VCaP (cell line): ENCODE data around the gene TMEM135.
"Not testable (repeated sequence)": the region's sequence is repeated elsewhere in the genome, so short reads cannot be mapped to it uniquely, and the experiment has no call there.

ENCODE experiments used
- H3K27ac ChIP-seq: fragments of 450-650 bp; 2 replicates; pipeline ENCODE4 v1.5.1; 2017
- CTCF ChIP-seq: fragments of 450-650 bp; conservative IDR thresholded peaks from 2 replicates; pipeline ENCODE4 v1.5.1; 2017; ENCODE audit warnings: mild to moderate bottlenecking, moderate library complexity

TMEM135 gene

GRCh38 chr11:87280143-87280542 is 242.4 kb downstream of the TMEM135 start:
- H3K27ac ChIP-seq = no peak overlapping the region
- no peak for TF ChIP-seq CTCF

DNA sequence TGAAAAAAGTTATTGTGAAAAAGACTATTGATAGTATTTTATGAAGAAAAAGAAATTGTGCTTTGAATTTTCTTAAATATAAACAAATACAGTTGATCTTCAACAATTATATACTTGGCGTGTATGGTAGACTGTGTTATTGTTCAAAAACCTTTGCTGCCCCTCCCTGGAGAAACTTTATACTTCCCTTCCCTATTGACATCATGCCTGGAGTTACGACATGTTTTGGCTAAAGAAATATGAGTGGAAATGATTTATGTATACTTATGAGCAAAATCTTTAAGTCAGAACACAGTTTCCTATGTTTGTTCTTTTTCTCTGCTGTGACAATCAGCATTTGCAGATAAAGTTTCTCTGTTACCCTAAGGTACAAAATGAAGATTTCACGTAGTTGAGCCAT is 243.8 kb downstream of the TMEM135 start:
- TF ChIP-seq CTCF = peak; percentile 40
- no peak overlapping the region for H3K27ac ChIP-seq

DNA sequence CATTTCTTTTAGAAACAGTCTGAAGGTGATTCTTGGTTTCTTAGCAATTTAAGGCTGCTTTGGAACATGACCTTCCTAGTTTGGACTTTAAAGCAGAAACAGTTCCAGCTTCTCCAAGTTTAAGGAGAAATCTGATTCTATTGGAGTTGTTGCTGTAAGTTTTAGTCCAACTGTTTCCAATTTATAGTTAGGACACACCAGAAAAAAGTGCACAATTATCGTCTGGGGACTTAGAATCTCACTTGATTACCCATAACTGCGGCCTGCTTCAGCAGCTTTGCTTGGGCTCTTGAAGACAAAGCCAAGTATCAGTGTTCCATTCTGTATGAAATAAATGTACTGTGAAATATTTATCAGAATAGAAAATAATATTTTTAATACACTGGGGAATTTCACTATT is 246.6 kb downstream of the TMEM135 start:
- H3K27ac ChIP-seq = no peak overlapping the region
- no peak for TF ChIP-seq CTCF

GRCh38 chr11:87285674-87286073 is 247.9 kb downstream of the TMEM135 start:
- not testable (repeated sequence) for H3K27ac ChIP-seq

DNA sequence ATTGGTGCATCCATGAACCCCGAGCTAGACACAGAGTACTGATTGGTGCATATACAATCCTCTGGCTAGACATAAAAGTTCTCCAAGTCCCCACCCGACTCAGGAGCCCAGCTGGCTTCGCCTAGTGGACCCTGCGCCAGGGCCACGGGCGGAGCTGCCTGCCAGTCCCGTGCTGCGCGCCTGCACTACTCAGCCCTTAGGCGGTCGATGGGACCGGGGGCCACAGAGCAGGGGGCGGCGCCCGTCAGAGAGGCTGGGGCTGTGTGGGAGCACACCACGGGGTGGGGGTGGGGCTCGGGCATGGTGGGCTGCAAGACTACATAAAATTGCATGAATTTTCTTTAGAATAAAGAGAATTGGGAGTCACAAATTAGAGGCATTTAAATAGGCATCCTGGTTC is 248.6 kb downstream of the TMEM135 start:
- H3K27ac ChIP-seq = no peak overlapping the region
- TF ChIP-seq CTCF = no peak

GRCh38 chr11:87290304-87290922 is 252.7 kb downstream of the TMEM135 start:
- H3K27ac ChIP-seq = no peak overlapping the region
- peak; percentile 82 for TF ChIP-seq CTCF

- TF ChIP-seq CTCF = no peak
- H3K27ac ChIP-seq = no peak overlapping the region
These were observed 254.9 kb downstream of the TMEM135 start for GRCh38 chr11:87292598-87292997.

DNA sequence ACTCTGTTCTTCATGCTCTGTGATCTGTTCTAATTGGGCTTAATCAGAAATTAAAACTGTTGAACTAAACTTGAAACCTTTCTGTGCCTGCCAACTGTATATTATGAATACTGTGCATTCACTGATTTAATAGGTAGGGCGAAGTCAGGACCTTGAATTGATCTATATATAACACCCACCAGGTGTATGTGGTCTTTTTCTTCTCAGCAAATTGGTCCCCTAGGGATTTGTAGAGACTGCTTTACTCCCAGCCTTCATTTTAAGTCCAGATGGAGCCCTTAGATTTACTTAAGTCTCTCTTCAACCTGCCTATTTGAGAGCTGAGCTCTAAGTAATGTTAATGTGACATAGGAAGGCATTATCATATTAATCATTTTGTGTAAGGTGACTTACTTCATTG is 257.5 kb downstream of the TMEM135 start:
- TF ChIP-seq CTCF = no peak
- no peak overlapping the region for H3K27ac ChIP-seq
